Adrenal gland (tissue), 12 donors: ENCODE data around the gene H2BW1. TPM values are rescaled to one million over a fixed set of nuclear protein-coding genes. Genes with fewer than 3 reads are reported as not detected.
"Not testable (repeated sequence)": the region's sequence is repeated elsewhere in the genome, so short reads cannot be mapped to it uniquely, and the experiment has no call there.

Experiments used
- DNase-seq, 7 donors: peaks; one replicate each; pipeline ENCODE4 v3.0.0-alpha.2; 2019 to 2020
- H3K27ac ChIP-seq, 5 donors: fragments of 200-600 bp; sonication (generic) in 4 of 5; 1 replicate in 3 of 5; 2 replicates in 2 of 5; pipeline versions ENCODE4 v1.5.1 to v1.8.0; 2016 to 2020; ENCODE audit warnings: mild to moderate bottlenecking in 1 of 5
- H3K27me3 ChIP-seq: fragments of 200-600 bp; 2 replicates; pipeline ENCODE4 v1.8.0; 2021
- H3K36me3 ChIP-seq, 2 donors: fragments of 200-600 bp; replicated peaks in 1 of 2; 1 replicate in 1 of 2; 2 replicates in 1 of 2; pipeline versions ENCODE4 v1.5.1 to v1.8.0; 2018 to 2022
- H3K4me1 ChIP-seq, 2 donors: fragments of 200-600 bp; replicated peaks in 1 of 2; 1 replicate in 1 of 2; 2 replicates in 1 of 2; pipeline versions ENCODE4 v1.5.1 to v1.8.0; 2018 to 2021
- H3K4me3 ChIP-seq, 4 donors: fragments of 200-600 bp; sonication (generic) in 3 of 4; one replicate each; pipeline ENCODE4 v1.5.1; 2016 to 2018
- H3K9me3 ChIP-seq, 3 donors: fragments of 200-600 bp; sonication (generic) in 1 of 3; replicated peaks in 1 of 3; 1 replicate in 2 of 3; 2 replicates in 1 of 3; pipeline versions ENCODE4 v1.5.1 to v1.8.0; 2016 to 2021
- CTCF ChIP-seq, 6 experiments: fragments of 450-650 bp in 4 of 6; fragments of 200-600 bp in 2 of 6; sonication (generic) in 1 of 6; IDR thresholded peaks; 1 replicate in 5 of 6; 2 replicates in 1 of 6; pipeline versions ENCODE4 v1.5.1 to v1.8.0; 2016 to 2021; ENCODE audit warnings: antibody characterized with exemption in 6 of 6, mild to moderate bottlenecking in 2 of 6, moderate library complexity in 1 of 6
- POLR2A ChIP-seq, 2 donors: fragments of 450-650 bp; IDR thresholded peaks; one replicate each; pipeline ENCODE4 v1.6.1; 2017; ENCODE audit warnings: antibody characterized with exemption in 2 of 2, mild to moderate bottlenecking in 2 of 2, moderate library complexity in 1 of 2
- WGBS, 4 donors: extraction: QIAGEN DNeasy Blood & Tissue Kit in 2 of 4; methylation state at CpG; one replicate each; pipeline versions ENCODE4 v1.1.5 to v1.1.7; 2013 to 2017; 5-methylcytosine and 5-hydroxymethylcytosine counted together
- intact Hi-C, 2 donors: fragments of 100-400 bp; cut with DNase I; formaldehyde crosslinking; loops; one replicate each; pipeline versions ENCODE4 v1.14.1 to v1.15.0; 2022 to 2023
- polyA plus RNA-seq, 3 donors: library from polyadenylated mRNA; stranded (reverse); fragments of 200-250 nt in 2 of 3; fragments of 350-450 nt in 1 of 3; fragmentation: Illumina TruSeq in 1 of 3; extraction: RNeasy Lipid Tissue Mini Kit (QIAGEN cat#74804) in 1 of 3; gene quantifications; one replicate each; pipeline ENCODE4 v1.2.3, GENCODE V29; 2013 to 2014
- total RNA-seq, 9 donors: library from RNA; depleted of rRNA in 4 of 9; stranded (reverse); fragments of >200 nt in 4 of 9; fragments of 120-200 nt in 1 of 9; fragmentation: NEBNext Ultra II Directional in 1 of 9; extraction: Animal tissue kit (Norgen Biotek cat#: 25700) in 1 of 9; gene quantifications; one replicate each; pipeline versions ENCODE4 v1.1.0 to v1.2.4, GENCODE V29; 2013 to 2023
- donor health status: healthy with polysubstance abuse.
- donor health status: Bipolar disorder and iron deficiency.
- donor health status: DM: yes; HTN: yes; CAD: no.
- donor health status: DM: no; HTN: no; CAD: no.
- donor health status: DM: no; HTN: no; CAD: no.
- donor health status: DM: yes; HTN: yes; CAD: no.

The H2BW1 gene
- total and polyA plus RNA-seq, 12 donors: not detected

DNA sequence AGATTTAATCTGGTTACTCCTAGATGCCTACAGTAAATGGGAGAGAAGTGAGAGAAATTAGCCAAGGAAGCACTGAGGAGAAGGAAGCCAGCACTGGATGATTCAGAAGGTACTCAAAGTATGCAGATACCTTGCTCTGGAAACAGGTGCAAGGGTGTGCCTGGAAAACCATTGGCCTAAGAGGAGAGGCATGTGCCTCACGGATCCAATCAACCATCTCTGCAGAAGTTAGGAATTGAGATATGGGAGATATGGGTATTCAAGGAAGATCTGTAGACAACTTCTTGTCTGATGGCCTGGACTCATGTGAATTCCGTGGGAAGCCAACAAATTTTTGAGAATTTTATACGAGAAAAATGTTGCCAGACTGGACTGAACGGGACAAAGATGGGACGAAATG, 4.7 kb downstream of the H2BW1 start:
- 58 to 67% (median 63%) methylated on average over 5 of the region's 5 CpGs for WGBS, 4 donors
- no peaks in the 10 kb centered on the region for H3K4me1 ChIP-seq
- peaks cover 2% of the 10 kb centered on the region for H3K27me3 ChIP-seq
- H3K9me3 ChIP-seq: no peaks in the 10 kb centered on the region
- H3K27ac ChIP-seq: no peak overlapping the region
- H3K4me3 ChIP-seq: no peak overlapping the region
- DNase-seq: no peak
- no peaks in the 10 kb centered on the region for H3K36me3 ChIP-seq
- TF ChIP-seq CTCF (IDR thresholded peaks at IDR 0.05): no peak
- TF ChIP-seq POLR2A (IDR thresholded peaks at IDR 0.05): no peak
- intact Hi-C loops: no loop called here

DNA sequence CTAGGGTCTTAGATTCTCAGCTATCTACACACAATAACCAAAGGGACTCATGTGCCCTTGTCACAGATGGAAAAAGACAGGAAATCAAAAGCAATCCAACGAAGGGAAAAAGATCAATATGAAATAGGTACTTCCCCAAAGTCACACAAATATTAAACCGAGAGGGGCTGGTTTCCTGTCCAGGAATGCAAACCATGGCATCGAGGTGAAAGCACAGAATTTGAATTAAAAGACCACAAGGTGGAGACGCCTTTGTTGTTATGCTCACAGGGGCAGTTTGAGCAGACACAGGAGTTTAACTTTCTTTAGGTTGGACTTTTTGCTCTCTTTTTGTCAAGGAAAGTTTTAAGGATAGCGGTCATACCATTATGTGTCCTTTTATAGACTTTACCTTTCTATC, 14.3 kb downstream of the H2BW1 start:
- TF ChIP-seq CTCF (IDR thresholded peaks at IDR 0.05): no peak
- TF ChIP-seq POLR2A (IDR thresholded peaks at IDR 0.05): no peak
- H3K27me3 ChIP-seq: peaks cover 14% of the 10 kb centered on the region
- H3K27ac ChIP-seq: no peak overlapping the region
- no peaks in the 10 kb centered on the region for H3K36me3 ChIP-seq
- no peaks in the 10 kb centered on the region for H3K9me3 ChIP-seq
- no peak overlapping the region for H3K4me3 ChIP-seq
- H3K4me1 ChIP-seq: no peaks in the 10 kb centered on the region
- no peak for DNase-seq
- intact Hi-C loops: no loop called here
- 45 to 52% (median 47%) methylated on average over 5 of the region's 5 CpGs for WGBS, 4 donors

DNA sequence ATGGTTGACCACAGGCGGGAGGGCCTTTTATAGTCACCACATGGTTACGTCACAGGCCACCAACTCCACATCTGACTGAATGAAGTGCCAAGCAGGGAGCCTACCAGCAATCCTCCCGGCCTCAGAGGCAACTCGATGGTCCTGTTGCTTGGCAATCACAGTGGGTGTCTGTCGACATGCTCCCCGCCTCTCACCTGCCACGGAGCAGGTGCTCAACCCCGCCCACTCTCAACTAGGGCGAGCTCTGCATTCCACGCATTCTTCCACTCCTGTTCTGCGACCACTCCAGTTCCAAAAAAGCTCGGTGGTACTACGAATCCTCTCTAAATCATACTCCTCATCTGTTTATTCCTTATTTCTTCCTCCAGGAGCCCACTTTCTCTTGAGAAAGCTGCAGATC, 30.0 kb downstream of the H2BW1 start:
- H3K4me1 ChIP-seq, H3K9me3 ChIP-seq, H3K4me3 ChIP-seq, DNase-seq, H3K36me3 ChIP-seq, H3K27me3 ChIP-seq, H3K27ac ChIP-seq, intact Hi-C loops: not testable (repeated sequence)
- WGBS, 4 donors: no CpG with 5 or more reads among the region's 13 CpGs

DNA sequence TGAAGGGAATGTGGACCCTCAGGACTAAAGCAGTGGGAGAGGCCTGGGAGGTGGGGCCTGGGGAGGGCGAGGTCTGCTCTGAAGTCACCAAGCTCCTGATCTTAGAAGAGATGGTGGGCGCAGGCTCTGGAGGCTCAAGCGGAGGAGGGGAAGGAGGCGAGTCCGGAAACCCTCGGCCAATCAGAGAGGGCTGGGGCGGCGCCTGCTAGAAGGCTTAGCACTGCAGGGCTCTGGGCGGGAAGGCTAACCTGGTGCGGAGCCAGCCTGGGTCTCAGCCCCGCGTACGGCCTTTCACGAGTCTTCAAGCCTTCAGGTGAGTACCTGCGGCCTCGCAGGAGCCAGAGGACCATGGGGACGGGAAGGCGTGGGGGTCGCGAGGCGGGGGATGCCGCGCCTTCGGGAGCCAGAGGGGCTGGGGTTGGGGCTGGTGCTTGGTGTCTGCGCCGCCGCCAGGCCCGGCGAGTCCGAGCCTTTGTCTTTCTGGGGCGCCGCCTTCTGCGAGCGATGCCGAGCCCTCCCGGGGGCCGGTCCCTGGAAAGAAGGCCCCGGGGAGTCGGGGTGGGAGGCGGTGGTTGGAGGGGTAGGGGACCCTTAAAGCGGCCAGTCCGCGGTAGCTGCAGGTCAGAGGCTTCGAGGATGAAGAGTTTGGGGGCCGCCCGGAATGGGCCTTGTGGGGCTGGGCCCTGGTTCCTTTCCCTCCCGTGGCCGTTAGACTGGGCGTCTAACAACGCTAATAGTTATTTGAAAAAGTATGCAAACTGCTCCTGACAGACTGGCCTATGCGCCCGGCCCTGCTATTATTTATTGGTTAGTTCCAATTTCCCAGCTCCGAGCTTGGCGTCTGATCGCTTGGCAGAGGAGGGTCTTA, 50.9 kb downstream of the H2BW1 start, which contains the start of gene TMSB15B:
Gene TMSB15B, plus strand, starts transcription at position 217 of the 868 bp plus-strand sequence.
- H3K36me3 ChIP-seq, H3K4me1 ChIP-seq, H3K4me3 ChIP-seq, H3K27me3 ChIP-seq, DNase-seq, intact Hi-C loops, H3K27ac ChIP-seq, H3K9me3 ChIP-seq: not testable (repeated sequence)
- WGBS, 4 donors: no CpG with 5 or more reads among the region's 55 CpGs

Other genes with a start within 250 kb of the H2BW1 start
- 10 to 100 TPM in 1 of 9 donors, 1 to 10 TPM in 7, under 1 TPM in 1; 0.17 to 10.6 (median 5.8) TPM for gene PLP1, start 236.9 kb downstream of the H2BW1 start, total RNA-seq
- 1 to 10 TPM; 4.4 to 8.6 (median 6.3) TPM for gene PLP1, start 236.9 kb downstream of the H2BW1 start, polyA plus RNA-seq
- gene RAB9B, start 181.5 kb downstream of the H2BW1 start, total RNA-seq: 1 to 10 TPM in 8 of 9 donors, under 1 TPM in 1; 0.09 to 6.3 (median 2.1) TPM
- 1 to 10 TPM in 2 of 3 donors, under 1 TPM in 1; 0.64 to 4.4 (median 1.1) TPM for gene RAB9B, start 181.5 kb downstream of the H2BW1 start, polyA plus RNA-seq
- 10 to 100 TPM in 1 of 9 donors, 1 to 10 TPM in 3, under 1 TPM in 3, not detected in 2; 0.25 to 11.8 (median 1.2) TPM for gene TMSB15B, start 51.1 kb downstream of the H2BW1 start, total RNA-seq
- gene TMSB15B, start 51.1 kb downstream of the H2BW1 start, polyA plus RNA-seq: 1 to 10 TPM; 1.5 to 2.7 (median 1.5) TPM
- gene H2BW2, start 26.2 kb upstream of the H2BW1 start, total RNA-seq: not detected
- gene H2BW2, start 26.2 kb upstream of the H2BW1 start, polyA plus RNA-seq: not detected
- 1 to 10 TPM in 2 of 9 donors, under 1 TPM in 7; 0.29 to 6.8 (median 0.42) TPM for gene TMSB15C, start 62.5 kb upstream of the H2BW1 start, total RNA-seq
- gene TMSB15C, start 62.5 kb upstream of the H2BW1 start, polyA plus RNA-seq: under 1 TPM; 0.30 to 0.90 (median 0.64) TPM
- 1 to 10 TPM in 2 of 9 donors, under 1 TPM in 5, not detected in 2; 0.38 to 1.4 (median 0.78) TPM for gene ZCCHC18, start 98.8 kb upstream of the H2BW1 start, total RNA-seq
- gene ZCCHC18, start 98.8 kb upstream of the H2BW1 start, polyA plus RNA-seq: 1 to 10 TPM in 1 of 3 donors, under 1 TPM in 2; 0.74 to 1.6 (median 0.93) TPM
- gene SLC25A53, start 143.3 kb upstream of the H2BW1 start, total RNA-seq: 10 to 100 TPM in 3 of 9 donors, 1 to 10 TPM in 6; 5.3 to 51.0 (median 8.9) TPM
- gene SLC25A53, start 143.3 kb upstream of the H2BW1 start, polyA plus RNA-seq: 10 to 100 TPM in 1 of 3 donors, 1 to 10 TPM in 2; 3.6 to 11.3 (median 8.4) TPM
- 10 to 100 TPM; 16.7 to 28.2 (median 21.1) TPM for gene FAM199X, start 152.7 kb upstream of the H2BW1 start, total RNA-seq
- 10 to 100 TPM in 2 of 3 donors, 1 to 10 TPM in 1; 8.6 to 23.6 (median 15.9) TPM for gene FAM199X, start 152.7 kb upstream of the H2BW1 start, polyA plus RNA-seq
- not detected for gene ESX1, start 241.2 kb upstream of the H2BW1 start, total RNA-seq
- gene ESX1, start 241.2 kb upstream of the H2BW1 start, polyA plus RNA-seq: not detected